Measurements from ENCODE around the gene XCL2.

Gene XCL2

GRCh38 chr1:168513656-168514404, 30.0 kb downstream of the XCL2 start:
- in situ Hi-C loops (cut with MboI; ENCODE audit: low pct_unique_long_range_greater_than_20kb, low sequenced_read_pairs, unreplicated experiment) = no loop called here
- no peak for TF ChIP-seq CTCF (IDR thresholded peaks at IDR 0.05; ENCODE audit: extremely low read depth, insufficient read depth, missing control alignments)
- DNase-seq (ENCODE audit: low spot score) = no peak

GRCh38 chr1:168512864-168513595, 30.8 kb downstream of the XCL2 start:
- no peak for DNase-seq (ENCODE audit: low spot score)
- no peak for TF ChIP-seq CTCF (IDR thresholded peaks at IDR 0.05; ENCODE audit: extremely low read depth, insufficient read depth, missing control alignments)
- in situ Hi-C loops (cut with MboI; ENCODE audit: low pct_unique_long_range_greater_than_20kb, low sequenced_read_pairs, unreplicated experiment) = no loop called here

- DNase-seq (ENCODE audit: low spot score) = peak; percentile 28
- in situ Hi-C loops (cut with MboI; ENCODE audit: low pct_unique_long_range_greater_than_20kb, low sequenced_read_pairs, unreplicated experiment) = no loop called here
- TF ChIP-seq CTCF (IDR thresholded peaks at IDR 0.05; ENCODE audit: extremely low read depth, insufficient read depth, missing control alignments) = no peak
These were observed 33.7 kb downstream of the XCL2 start for GRCh38 chr1:168509875-168510791.

- DNase-seq (ENCODE audit: low spot score) = no peak
- in situ Hi-C loops (cut with MboI; ENCODE audit: low pct_unique_long_range_greater_than_20kb, low sequenced_read_pairs, unreplicated experiment) = no loop called here
- no peak for TF ChIP-seq CTCF (IDR thresholded peaks at IDR 0.05; ENCODE audit: extremely low read depth, insufficient read depth, missing control alignments)
These were observed 34.6 kb downstream of the XCL2 start for GRCh38 chr1:168509210-168509609.

GRCh38 chr1:168507828-168508227, 36.0 kb downstream of the XCL2 start:
- DNase-seq (ENCODE audit: low spot score) = no peak
- TF ChIP-seq CTCF (IDR thresholded peaks at IDR 0.05; ENCODE audit: extremely low read depth, insufficient read depth, missing control alignments) = no peak
- in situ Hi-C loops (cut with MboI; ENCODE audit: low pct_unique_long_range_greater_than_20kb, low sequenced_read_pairs, unreplicated experiment) = no loop called here

- DNase-seq (ENCODE audit: low spot score) = no peak
- no peak for TF ChIP-seq CTCF (IDR thresholded peaks at IDR 0.05; ENCODE audit: extremely low read depth, insufficient read depth, missing control alignments)
- in situ Hi-C loops (cut with MboI; ENCODE audit: low pct_unique_long_range_greater_than_20kb, low sequenced_read_pairs, unreplicated experiment) = no loop called here
These were observed 36.6 kb downstream of the XCL2 start for GRCh38 chr1:168507231-168507630.

Data from GM13977 (cell line).